ENCODE results near the gene NELL2.

DNA sequence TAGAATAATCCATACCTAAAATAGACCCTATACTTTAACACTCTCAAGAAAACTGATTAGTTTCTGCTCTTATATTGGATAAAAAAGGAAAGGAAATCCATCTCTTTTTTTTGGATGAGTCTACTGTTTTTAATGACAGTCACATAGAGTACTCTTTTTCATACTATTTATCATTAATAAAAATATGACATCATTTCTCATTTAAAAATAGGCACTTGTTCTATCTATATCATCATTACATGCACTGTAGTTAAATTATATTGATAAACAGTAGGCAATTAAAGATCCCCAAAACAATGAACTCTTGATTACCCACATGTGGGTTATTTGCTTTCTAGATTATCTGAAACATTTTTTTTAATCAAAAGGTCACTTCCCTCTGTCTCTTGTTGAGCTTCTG lies 338.8 kb downstream of the NELL2 start:
- TF ChIP-seq, protein P1, sequence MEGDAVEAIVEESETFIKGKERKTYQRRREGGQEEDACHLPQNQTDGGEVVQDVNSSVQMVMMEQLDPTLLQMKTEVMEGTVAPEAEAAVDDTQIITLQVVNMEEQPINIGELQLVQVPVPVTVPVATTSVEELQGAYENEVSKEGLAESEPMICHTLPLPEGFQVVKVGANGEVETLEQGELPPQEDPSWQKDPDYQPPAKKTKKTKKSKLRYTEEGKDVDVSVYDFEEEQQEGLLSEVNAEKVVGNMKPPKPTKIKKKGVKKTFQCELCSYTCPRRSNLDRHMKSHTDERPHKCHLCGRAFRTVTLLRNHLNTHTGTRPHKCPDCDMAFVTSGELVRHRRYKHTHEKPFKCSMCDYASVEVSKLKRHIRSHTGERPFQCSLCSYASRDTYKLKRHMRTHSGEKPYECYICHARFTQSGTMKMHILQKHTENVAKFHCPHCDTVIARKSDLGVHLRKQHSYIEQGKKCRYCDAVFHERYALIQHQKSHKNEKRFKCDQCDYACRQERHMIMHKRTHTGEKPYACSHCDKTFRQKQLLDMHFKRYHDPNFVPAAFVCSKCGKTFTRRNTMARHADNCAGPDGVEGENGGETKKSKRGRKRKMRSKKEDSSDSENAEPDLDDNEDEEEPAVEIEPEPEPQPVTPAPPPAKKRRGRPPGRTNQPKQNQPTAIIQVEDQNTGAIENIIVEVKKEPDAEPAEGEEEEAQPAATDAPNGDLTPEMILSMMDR (IDR thresholded peaks at IDR 0.05) = no peak
- TF ChIP-seq POLR2A (IDR thresholded peaks at IDR 0.05) = no peak

All from lower leg skin (tissue), 3 donors.